IPS-NIHi7 (cell line): ENCODE measurements around the gene SSH2.

ENCODE experiments used
- DNase-seq: peaks from one replicate; pipeline ENCODE4 v3.0.0; 2012; ENCODE audit warnings: mixed read lengths; ENCODE audit errors: extremely low spot score

Gene SSH2

GRCh38 chr17:29625037-29625750 lies 304.8 kb downstream of the SSH2 start:
- DNase-seq = peak; percentile 68

- DNase-seq = no peak
These were observed 305.4 kb downstream of the SSH2 start for GRCh38 chr17:29624586-29624985.

- peak; percentile 33 for DNase-seq
These were observed 306.8 kb downstream of the SSH2 start for GRCh38 chr17:29623283-29623647.

GRCh38 chr17:29622337-29623282 lies 307.4 kb downstream of the SSH2 start, which contains the start of gene CORO6:
Gene CORO6 (minus strand): TSS chr17:29622912. CDS start chr17:29621421, 1,491 bp downstream.
- peak; percentile 90 for DNase-seq

- no peak for DNase-seq
These were observed 308.3 kb downstream of the SSH2 start for GRCh38 chr17:29621751-29622194.

- DNase-seq = no peak
These were observed 309.1 kb downstream of the SSH2 start for GRCh38 chr17:29620779-29621500.

GRCh38 chr17:29620271-29620670 lies 309.8 kb downstream of the SSH2 start:
- DNase-seq = peak; percentile 55

GRCh38 chr17:29619251-29619650 lies 310.8 kb downstream of the SSH2 start:
- DNase-seq = peak; percentile 34

- DNase-seq = no peak
These were observed 311.6 kb downstream of the SSH2 start for GRCh38 chr17:29618272-29619065.

GRCh38 chr17:29617481-29618271 lies 312.4 kb downstream of the SSH2 start:
- peak; percentile 73 for DNase-seq

- peak; percentile 76 for DNase-seq
These were observed 312.9 kb downstream of the SSH2 start for GRCh38 chr17:29617125-29617480.

- no peak for DNase-seq
These were observed 313.6 kb downstream of the SSH2 start for GRCh38 chr17:29616300-29617048.

GRCh38 chr17:29615492-29616299 lies 314.3 kb downstream of the SSH2 start:
- DNase-seq = peak; percentile 84

- no peak for DNase-seq
These were observed 315.0 kb downstream of the SSH2 start for GRCh38 chr17:29615048-29615385.

- DNase-seq = no peak
These were observed 315.5 kb downstream of the SSH2 start for GRCh38 chr17:29614349-29615047.

- no peak for DNase-seq
These were observed 316.2 kb downstream of the SSH2 start for GRCh38 chr17:29613856-29614255.

GRCh38 chr17:29613352-29613837 lies 316.6 kb downstream of the SSH2 start:
- peak; percentile 85 for DNase-seq
